Measurements from ENCODE around the gene PCAT6.

Gene PCAT6

DNA sequence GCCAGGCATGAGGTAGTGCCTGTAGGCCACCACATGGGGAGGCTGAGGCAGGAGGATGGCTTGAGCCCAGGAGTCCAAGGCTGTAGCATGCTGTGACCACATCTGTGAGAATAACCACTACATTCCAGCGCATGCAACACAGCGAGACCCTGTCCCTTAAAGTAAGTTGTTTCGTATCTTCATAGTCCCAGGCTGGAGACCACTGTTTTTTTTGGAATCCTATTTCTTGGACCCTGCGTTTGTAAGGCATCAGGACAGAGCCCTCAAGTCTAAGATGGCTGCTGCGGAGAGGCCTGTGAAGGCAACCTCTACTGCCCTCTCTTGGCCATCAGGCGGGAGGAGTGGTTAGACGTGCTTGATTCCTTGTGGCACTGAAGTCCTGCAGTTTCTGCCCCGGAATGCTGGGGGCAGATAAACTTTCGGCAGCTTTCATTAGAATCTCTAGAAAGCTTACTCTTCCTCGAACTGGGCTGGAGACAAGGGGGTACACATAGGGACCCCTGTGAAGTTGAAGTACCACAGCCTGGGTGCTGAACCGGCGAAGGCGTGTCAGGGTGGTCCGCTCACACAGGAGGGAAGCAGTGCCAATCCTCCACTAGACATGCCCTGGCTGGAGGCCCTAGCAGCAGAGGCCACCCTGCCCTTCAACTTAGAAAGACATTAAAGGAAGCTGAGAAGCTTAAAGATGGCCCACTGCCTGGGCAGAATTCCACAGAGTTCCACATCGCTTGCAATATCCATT, 41.6 kb downstream of the PCAT6 start:
- DNase-seq = no peak

DNA sequence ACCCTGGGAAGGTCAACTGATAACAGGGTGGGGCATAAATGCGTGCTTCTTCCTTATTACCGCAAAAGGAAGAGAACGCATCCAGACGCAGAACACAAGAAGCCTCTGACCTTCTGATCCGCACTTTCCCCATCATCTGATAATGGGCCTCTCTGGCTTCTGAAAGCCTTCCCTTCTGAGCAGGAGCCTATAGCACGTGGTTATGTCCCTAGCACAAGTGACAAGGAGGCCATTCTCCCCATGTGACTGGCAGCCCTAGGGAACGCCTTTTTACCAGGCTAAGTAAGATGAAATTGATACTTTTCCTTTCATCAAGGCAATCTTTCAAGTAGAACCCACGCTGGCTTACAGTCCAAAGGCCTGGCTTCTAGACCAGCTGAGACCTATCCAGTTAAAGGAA, 44.0 kb downstream of the PCAT6 start:
- DNase-seq = no peak

DNA sequence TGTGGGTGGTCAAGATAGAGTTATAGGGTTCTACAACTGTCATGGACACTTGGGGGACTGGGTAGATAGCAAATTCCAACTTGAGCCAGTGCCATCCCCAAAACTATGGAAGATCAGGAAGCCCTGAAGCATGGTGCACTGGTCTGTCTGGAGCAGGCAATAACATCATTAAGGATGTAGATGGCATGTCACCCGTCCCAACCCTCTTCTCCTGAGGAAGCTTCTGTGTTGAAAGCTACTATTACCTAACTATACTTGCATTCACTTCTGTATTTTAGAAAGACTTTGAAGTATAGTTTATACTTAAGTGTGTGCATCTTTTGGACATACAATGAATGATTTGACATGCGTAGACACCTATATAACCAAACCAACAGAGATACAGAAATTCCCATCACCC, 45.3 kb downstream of the PCAT6 start:
- no peak for DNase-seq

DNA sequence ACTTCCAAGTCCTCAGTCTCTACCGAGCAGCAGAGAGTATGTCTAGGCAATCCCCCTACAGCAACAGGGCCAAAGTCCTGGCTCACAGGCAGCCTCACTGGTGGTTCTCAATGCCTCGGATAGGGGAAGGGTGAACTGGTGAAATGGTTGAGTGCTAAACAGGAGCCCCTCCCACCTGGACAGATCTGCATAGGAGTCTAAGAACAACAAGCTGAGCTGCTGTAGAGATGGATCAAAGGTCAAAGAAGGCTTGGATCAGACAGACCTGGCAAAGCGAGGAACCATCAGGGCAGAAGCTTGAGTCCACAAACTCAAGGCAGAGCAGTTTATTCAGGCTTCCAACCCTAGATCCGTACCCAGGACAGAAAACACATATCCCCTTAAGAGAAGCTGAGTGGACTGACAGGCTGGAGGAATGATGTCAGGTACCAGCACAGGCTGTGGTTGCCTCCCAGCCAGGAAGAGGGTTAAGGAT, 46.4 kb downstream of the PCAT6 start:
- no peak for DNase-seq

DNA sequence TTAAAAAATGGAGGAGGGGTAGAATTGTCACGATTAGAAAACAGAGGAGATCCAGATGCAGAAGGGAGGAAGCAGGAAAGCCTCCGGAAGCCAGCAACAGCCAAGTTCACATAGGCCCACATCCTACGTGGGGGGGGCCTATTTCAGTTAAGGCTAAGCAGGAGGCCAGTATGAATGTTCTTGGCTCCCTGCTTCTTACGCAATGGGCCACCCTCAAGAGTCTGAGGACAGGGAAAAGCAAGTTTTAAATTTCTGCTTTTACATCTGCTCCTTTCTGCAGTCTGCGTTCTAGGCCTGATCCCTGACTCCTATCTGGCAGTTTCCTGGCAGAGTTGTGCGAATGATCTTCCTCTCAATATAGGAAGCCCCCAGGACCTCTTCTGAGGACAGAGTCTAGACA, 47.6 kb downstream of the PCAT6 start:
- no peak for DNase-seq

DNA sequence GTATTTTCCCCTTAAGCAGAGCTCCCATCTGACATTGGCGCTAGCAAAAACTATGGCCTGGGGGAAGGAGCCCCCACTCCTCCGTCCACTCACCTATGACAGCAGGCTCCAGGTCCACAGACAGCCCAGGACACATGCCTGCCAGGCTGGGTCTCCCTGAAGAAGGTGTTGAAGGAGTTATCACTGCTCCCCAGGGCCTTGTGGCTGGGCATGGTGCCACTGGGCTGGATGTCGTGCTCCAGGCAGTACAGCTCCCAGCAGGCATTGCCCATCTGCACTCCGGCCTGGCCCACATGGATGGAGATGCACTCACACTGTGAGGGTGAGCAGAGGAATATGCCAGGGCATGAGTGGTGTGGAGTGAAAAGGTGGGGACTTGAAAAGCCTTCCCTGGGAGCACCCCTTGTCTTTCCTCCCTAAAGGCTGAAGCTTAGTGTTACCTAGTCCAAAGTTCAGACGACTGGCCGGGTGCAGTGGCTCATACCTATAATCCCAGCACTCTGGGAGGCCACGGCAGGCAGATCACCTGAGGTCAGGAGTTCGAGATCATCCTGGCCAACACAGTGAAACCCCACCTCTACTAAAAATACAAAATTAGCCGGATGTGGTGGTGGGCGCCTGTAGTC, 48.1 kb downstream of the PCAT6 start:
- DNase-seq = no peak

DNA sequence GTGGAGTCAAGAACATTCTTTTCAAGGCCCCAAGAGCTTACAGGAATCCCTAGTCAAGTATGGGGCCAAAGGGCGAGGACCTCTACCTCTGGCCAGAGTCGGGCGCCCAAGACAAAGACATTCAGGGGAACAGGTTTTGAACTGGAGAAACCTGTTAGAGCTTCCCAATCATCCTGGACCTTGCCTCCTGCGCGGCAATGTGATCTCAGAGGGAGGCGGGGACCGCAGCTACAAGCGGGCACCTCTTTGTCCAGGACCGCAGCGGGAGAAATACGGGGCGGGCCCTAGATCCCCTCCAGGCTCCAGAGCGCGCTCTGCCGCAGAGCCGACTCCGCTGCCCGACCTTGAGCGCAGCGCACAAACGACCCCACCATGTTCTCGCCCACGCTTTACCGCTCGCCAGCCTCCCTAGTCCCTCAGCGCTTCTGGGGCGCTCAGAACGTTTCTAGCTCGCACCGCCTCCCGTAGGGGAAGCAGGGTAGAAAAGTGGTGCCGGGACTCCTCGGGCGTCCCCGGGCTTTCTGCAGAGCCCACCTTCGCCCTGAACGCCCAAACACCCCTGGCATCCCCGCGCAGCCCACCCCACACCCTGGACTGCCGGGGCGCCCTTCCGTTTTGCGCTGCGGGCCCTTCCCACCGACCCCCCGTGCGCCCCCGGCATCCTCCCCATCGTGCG, 50.1 kb downstream of the PCAT6 start:
- DNase-seq = peak; percentile 95
